ENCODE measurements around the gene TJP1. TPM values are rescaled to one million over a fixed set of nuclear protein-coding genes. Genes with fewer than 3 reads are reported as not detected.

TJP1 gene
- polyA plus RNA-seq, 1 experiment = 99.6 TPM

- H3K9me3 ChIP-seq (ENCODE audit: control insufficient read depth, insufficient read depth, low read length) = peaks cover 3% of the 10 kb centered on the region
- no peaks in the 10 kb centered on the region for H3K27me3 ChIP-seq (ENCODE audit: control insufficient read depth, insufficient read depth, low read length)
- ChIA-PET POLR2A (no interaction called here), CTCF (interaction anchor here (0.6 kb wide), 1 partner anchor 133 kb away, joined by 3 read pairs; no protein-coding TSS in a partner anchor)
- H3K4me3 ChIP-seq (ENCODE audit: low read depth, low read length) = no peak overlapping the region
- DNase-seq (ENCODE audit: low read depth, low spot score) = no peak
- no peak overlapping the region for H3K27ac ChIP-seq (ENCODE audit: low read depth, low read length)
- TF ChIP-seq CTCF (IDR thresholded peaks at IDR 0.05; ENCODE audit: low read depth, low read length) = no peak
These were observed 29.7 kb downstream of the TJP1 start for GRCh38 chr15:29792426-29793159.

DNA sequence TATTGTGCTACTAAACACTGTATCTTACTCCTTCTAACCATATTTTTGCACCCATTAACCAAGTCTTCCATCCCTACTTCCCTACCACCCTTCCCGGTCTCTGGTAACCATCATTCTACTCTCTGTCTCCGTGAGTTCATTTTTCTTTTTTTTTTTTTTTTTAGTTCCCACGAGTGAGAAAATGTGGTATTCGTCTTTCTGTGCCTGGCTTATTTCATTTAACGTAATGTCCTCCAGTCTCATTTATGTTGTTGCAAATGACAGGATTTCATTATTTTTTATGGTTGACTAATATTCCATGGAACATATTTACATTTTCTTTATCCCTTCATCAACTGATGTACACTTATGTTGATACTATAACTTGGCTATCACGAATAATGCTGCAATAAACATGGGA lies 31.7 kb downstream of the TJP1 start:
- H3K4me3 ChIP-seq (ENCODE audit: low read depth, low read length) = no peak overlapping the region
- DNase-seq (ENCODE audit: low read depth, low spot score) = no peak
- POLR2A ChIA-PET = no interaction called here
- no peak for TF ChIP-seq CTCF (IDR thresholded peaks at IDR 0.05; ENCODE audit: low read depth, low read length)
- CTCF ChIA-PET = no interaction called here
- peaks cover 3% of the 10 kb centered on the region for H3K9me3 ChIP-seq (ENCODE audit: control insufficient read depth, insufficient read depth, low read length)
- no peak overlapping the region for H3K27ac ChIP-seq (ENCODE audit: low read depth, low read length)
- H3K27me3 ChIP-seq (ENCODE audit: control insufficient read depth, insufficient read depth, low read length) = no peaks in the 10 kb centered on the region

DNA sequence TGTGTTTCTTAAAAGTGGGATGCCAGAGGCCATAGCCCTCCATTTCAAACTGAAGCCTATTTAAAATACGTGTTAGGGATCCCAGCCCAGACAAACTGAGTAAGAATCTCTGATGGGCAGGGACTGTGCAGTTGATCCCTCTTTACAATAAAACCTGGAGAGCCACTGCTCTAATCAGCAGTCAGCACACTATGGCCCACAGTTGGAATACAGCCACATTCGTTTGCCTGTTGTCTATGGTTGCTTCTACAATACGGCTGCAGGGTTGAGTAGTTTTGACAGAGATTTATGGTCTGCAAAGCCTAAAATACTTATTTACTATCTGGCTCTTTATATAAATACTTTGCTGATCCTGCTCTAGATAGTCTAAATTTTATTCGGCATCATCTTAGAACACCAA lies 32.4 kb downstream of the TJP1 start:
- H3K9me3 ChIP-seq (ENCODE audit: control insufficient read depth, insufficient read depth, low read length) = peaks cover 3% of the 10 kb centered on the region
- no peak overlapping the region for H3K27ac ChIP-seq (ENCODE audit: low read depth, low read length)
- TF ChIP-seq CTCF (IDR thresholded peaks at IDR 0.05; ENCODE audit: low read depth, low read length) = no peak
- CTCF ChIA-PET = no interaction called here
- DNase-seq (ENCODE audit: low read depth, low spot score) = no peak
- no peak overlapping the region for H3K4me3 ChIP-seq (ENCODE audit: low read depth, low read length)
- H3K27me3 ChIP-seq (ENCODE audit: control insufficient read depth, insufficient read depth, low read length) = no peaks in the 10 kb centered on the region
- POLR2A ChIA-PET = no interaction called here

DNA sequence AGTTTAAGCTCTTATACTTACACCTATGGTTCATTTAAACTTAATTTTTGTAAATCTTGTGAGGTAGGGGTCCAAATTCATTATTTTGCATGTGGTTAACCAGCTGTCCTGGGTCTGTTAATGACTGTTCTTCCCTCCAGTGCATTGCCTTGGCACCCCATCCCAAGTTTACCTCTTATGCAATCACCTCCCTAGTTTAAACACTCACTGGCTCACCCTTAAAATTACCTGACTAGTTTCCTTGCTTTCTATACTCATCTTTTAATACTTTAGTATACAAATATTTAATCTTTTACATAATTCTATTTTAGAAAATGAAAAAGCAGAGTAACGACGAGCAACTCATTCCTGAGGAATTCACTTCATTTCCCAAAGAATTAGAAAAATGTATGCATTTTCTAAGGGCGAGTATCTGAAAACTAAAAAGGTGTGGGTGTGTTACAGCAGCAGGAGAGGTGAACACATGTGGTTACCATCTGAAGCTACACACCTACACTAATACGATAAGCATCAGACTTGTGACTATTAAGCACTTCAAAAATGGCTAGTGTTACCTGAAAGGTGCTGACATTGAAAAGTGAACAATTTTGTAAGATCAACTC lies 33.7 kb downstream of the TJP1 start:
- DNase-seq (ENCODE audit: low read depth, low spot score) = no peak
- H3K9me3 ChIP-seq (ENCODE audit: control insufficient read depth, insufficient read depth, low read length) = peaks cover 2% of the 10 kb centered on the region
- ChIA-PET CTCF (no interaction called here), POLR2A (no interaction called here)
- no peaks in the 10 kb centered on the region for H3K27me3 ChIP-seq (ENCODE audit: control insufficient read depth, insufficient read depth, low read length)
- no peak for TF ChIP-seq CTCF (IDR thresholded peaks at IDR 0.05; ENCODE audit: low read depth, low read length)
- no peak overlapping the region for H3K27ac ChIP-seq (ENCODE audit: low read depth, low read length)
- H3K4me3 ChIP-seq (ENCODE audit: low read depth, low read length) = no peak overlapping the region

GRCh38 chr15:29787767-29788166 lies 34.5 kb downstream of the TJP1 start:
- Histone ChIP-seq H3K9me3 (ENCODE audit: control insufficient read depth, insufficient read depth, low read length) (no peaks in the 10 kb centered on the region; the same call in 1 of the 2 replicates), H3K4me3 (ENCODE audit: low read depth, low read length) (no peak overlapping the region), H3K27me3 (ENCODE audit: control insufficient read depth, insufficient read depth, low read length) (no peaks in the 10 kb centered on the region), H3K27ac (ENCODE audit: low read depth, low read length) (no peak overlapping the region)
- no peak for TF ChIP-seq CTCF (IDR thresholded peaks at IDR 0.05; ENCODE audit: low read depth, low read length)
- ChIA-PET POLR2A (no interaction called here), CTCF (interaction anchor here (1.5 kb wide), 1 partner anchor 255 kb away, joined by 3 read pairs; no protein-coding TSS in a partner anchor)
- DNase-seq (ENCODE audit: low read depth, low spot score) = no peak
